ENCODE results near the gene PDE4D. TPM values are rescaled to one million over a fixed set of nuclear protein-coding genes. Genes with fewer than 3 reads are reported as not detected.

Gene PDE4D
- total RNA-seq, 4 donors from 2014 or later = 35.0 to 121 (median 63.4) TPM

DNA sequence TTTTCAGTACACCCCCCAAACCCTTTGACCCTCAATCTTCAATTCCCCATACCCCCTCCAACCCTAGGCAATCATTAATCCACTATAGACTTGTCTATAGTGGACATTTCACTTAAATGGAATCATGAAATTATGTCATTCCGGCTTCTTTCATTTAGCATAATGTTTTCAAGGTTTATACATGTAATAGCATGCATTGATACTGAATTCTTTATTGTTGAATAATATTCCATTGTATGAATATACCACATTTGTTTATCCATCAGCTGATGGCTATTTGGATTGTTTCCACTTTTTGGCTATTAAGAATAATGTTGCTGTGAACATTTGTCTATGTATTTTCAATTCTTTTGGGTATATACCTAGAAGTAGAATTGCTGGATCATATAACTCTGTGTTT, 238.8 kb downstream of the PDE4D start:
- Histone ChIP-seq H3K4me3 (no peak overlapping the region), H3K4me1 (no peaks in the 10 kb centered on the region), H3K27me3 (no peaks in the 10 kb centered on the region), H3K9me3 (no peaks in the 10 kb centered on the region), H3K27ac (no peak overlapping the region), H3K36me3 (no peaks in the 10 kb centered on the region)
- TF ChIP-seq, protein P1, sequence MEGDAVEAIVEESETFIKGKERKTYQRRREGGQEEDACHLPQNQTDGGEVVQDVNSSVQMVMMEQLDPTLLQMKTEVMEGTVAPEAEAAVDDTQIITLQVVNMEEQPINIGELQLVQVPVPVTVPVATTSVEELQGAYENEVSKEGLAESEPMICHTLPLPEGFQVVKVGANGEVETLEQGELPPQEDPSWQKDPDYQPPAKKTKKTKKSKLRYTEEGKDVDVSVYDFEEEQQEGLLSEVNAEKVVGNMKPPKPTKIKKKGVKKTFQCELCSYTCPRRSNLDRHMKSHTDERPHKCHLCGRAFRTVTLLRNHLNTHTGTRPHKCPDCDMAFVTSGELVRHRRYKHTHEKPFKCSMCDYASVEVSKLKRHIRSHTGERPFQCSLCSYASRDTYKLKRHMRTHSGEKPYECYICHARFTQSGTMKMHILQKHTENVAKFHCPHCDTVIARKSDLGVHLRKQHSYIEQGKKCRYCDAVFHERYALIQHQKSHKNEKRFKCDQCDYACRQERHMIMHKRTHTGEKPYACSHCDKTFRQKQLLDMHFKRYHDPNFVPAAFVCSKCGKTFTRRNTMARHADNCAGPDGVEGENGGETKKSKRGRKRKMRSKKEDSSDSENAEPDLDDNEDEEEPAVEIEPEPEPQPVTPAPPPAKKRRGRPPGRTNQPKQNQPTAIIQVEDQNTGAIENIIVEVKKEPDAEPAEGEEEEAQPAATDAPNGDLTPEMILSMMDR (IDR thresholded peaks at IDR 0.05) = no peak
- TF ChIP-seq POLR2AphosphoS5 (IDR thresholded peaks at IDR 0.05) = no peak
- no peak for TF ChIP-seq POLR2A (IDR thresholded peaks at IDR 0.05)
- no peak for TF ChIP-seq EP300 (IDR thresholded peaks at IDR 0.05)
- 86 to 100% methylated on average over 1 of the region's 1 CpG for WGBS, 2 donors (ENCODE audit: low coverage in 1 of 2)
- no peak for ATAC-seq

DNA sequence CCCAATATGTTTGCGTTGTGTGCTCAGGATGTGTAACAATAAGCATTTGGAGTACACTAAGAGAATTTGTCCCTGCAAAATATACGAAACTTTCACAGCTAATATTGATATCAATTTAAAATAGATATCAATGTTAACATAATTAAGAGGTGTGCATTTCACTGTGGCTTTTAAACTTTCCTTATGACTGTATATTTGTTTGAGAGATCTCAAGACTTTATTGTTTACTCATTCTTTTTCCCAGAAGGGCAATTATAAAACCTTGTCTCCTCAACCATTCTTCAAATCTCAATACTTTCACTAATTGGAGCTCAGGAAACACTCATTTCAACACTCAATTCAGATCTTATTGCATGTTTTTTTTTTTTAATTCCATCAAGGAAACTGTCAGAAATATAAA, 241.1 kb downstream of the PDE4D start:
- no peak for ATAC-seq
- Histone ChIP-seq H3K27me3 (no peaks in the 10 kb centered on the region), H3K36me3 (no peaks in the 10 kb centered on the region), H3K9me3 (no peaks in the 10 kb centered on the region), H3K27ac (no peak overlapping the region), H3K4me1 (no peaks in the 10 kb centered on the region), H3K4me3 (no peak overlapping the region)
- 92 to 96% methylated on average over 2 of the region's 2 CpGs for WGBS, 2 donors (ENCODE audit: low coverage in 1 of 2)
- no peak for TF ChIP-seq EP300 (IDR thresholded peaks at IDR 0.05)

DNA sequence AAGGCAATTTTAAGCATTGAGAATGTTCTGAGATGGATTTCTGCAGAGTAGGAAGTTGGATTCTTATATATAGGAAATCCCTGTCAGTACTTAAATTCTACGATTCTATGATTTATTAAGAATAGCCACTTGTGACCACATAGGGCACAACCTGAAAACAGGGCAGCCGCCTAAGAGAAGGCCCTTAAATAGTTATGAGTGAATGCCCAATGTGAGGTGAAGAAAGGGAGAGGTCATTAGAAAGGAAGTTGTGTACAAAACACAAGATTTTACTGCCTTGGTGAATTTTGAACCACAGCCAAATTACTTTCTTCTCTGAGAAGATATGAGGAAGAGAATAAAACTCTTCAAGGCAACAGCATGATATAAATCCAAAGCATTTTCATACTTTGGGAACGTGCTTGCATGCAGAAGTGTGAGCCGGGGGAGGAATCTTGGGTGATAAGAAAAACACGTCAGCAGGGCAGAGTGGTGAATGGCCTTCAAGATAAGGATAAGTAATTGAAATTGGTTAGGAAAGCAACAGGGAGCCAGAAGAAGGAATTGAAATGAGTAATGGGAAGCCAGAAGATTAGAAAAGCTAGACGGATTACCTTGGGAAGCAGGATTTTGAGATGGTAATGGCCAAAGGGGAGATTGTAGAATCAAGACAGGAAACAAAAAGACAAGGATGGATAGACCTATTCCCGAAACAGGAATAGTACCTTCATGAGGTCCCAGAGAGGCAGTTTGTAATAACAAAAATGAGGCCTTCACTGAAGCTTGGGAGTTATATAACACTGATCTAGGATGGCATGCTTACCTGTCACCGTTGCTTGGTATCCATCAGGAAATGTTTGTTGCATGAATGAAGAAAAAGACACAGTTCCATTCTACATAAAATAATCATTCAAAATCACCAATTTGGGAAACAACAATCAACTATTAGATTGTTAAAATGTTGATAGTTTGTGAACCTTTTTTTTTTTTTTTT, 244.3 kb downstream of the PDE4D start:
- ATAC-seq = no peak
- no peaks in the 10 kb centered on the region for H3K4me1 ChIP-seq

DNA sequence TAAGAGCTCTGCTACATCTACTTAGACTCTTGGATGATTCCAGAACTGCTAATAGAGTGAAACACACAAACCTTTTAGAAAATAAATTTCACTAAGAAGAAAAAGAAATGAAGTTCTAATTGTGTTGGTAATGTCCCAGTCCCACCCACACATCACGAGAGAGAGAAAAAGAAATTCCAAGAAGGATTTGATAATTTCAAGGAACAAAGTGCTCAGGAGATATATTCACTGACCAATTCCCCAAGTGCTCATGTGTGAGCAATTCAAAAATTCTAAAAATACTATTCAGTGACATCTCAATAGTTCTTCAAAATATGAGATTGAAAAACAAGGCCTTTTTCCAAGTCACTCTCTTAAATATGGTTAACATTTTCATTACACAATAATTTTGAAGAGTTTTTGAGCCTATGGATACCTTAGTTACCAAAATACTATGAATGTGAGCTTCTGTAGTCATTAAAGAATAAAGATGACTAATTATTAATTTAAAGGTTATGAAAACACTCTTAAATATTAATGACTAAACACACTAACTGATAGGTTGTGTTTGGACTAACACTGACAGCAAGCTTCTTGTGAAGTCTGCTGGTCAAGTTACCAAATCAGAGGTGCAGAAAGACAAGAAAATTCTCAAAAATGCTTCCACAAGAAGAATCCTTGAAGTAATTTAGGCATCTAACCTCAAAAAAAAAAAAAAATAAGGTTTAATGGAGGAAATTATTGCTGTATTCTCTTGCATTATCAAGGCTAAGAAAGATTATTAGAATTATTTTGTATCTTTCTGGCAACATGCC, 245.3 kb downstream of the PDE4D start:
- no peak for TF ChIP-seq POLR2A (IDR thresholded peaks at IDR 0.05)
- no peak for TF ChIP-seq EP300 (IDR thresholded peaks at IDR 0.05)
- TF ChIP-seq, protein P1 (IDR thresholded peaks at IDR 0.05) = no peak
- TF ChIP-seq POLR2AphosphoS5 (IDR thresholded peaks at IDR 0.05) = no peak
- 29 to 57% methylated on average over 1 of the region's 1 CpG for WGBS, 2 donors (ENCODE audit: low coverage in 1 of 2)
- no peaks in the 10 kb centered on the region for H3K4me1 ChIP-seq
- no peak overlapping the region for H3K4me3 ChIP-seq
- H3K9me3 ChIP-seq = no peaks in the 10 kb centered on the region
- no peak overlapping the region for H3K27ac ChIP-seq
- no peaks in the 10 kb centered on the region for H3K27me3 ChIP-seq
- ATAC-seq = no peak
- no peaks in the 10 kb centered on the region for H3K36me3 ChIP-seq

More for the DNA sequence above, 244.3 kb downstream of the PDE4D start:
- Histone ChIP-seq H3K36me3 (no peaks in the 10 kb centered on the region), H3K4me3 (no peak overlapping the region), H3K27ac (no peak overlapping the region), H3K9me3 (no peaks in the 10 kb centered on the region), H3K27me3 (no peaks in the 10 kb centered on the region)
- 59 to 80% methylated on average over 7 to 8 of the region's 8 CpGs for WGBS, 2 donors (ENCODE audit: low coverage in 1 of 2)
- TF ChIP-seq POLR2A (IDR thresholded peaks at IDR 0.05) = no peak
- TF ChIP-seq EP300 (IDR thresholded peaks at IDR 0.05) = no peak
- TF ChIP-seq, protein P1 (IDR thresholded peaks at IDR 0.05) = no peak
- no peak for TF ChIP-seq POLR2AphosphoS5 (IDR thresholded peaks at IDR 0.05)

DNA sequence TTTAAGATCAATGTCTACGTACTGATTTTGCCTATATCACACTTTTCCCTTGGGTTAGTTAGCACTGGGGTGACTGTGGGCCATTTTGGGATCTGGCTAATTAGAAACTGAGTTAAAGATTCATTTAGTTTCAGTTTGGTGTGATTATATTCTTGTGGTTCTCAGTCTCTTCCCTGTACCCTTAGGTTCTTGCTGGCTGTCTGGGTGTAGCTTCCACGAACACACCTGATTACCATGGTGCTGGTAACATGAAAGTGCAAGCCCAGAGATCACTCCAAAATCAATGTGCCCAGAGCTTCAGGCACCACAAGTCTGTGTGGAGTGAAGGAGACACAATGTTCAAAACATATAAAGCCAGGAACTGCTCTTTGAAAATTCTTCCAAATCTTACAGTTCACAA, 248.1 kb downstream of the PDE4D start:
- ATAC-seq = no peak
- H3K4me3 ChIP-seq = no peak overlapping the region
- H3K27ac ChIP-seq = no peak overlapping the region
- H3K9me3 ChIP-seq = no peaks in the 10 kb centered on the region
- 83 to 100% methylated on average over 1 to 2 of the region's 2 CpGs for WGBS, 2 donors (ENCODE audit: low coverage in 1 of 2)
- no peaks in the 10 kb centered on the region for H3K4me1 ChIP-seq
- H3K27me3 ChIP-seq = no peaks in the 10 kb centered on the region
- no peaks in the 10 kb centered on the region for H3K36me3 ChIP-seq
- TF ChIP-seq POLR2AphosphoS5 (IDR thresholded peaks at IDR 0.05) (no peak), EP300 (IDR thresholded peaks at IDR 0.05) (no peak), POLR2A (IDR thresholded peaks at IDR 0.05) (no peak)
- TF ChIP-seq, protein P1 (IDR thresholded peaks at IDR 0.05) = no peak
